C1 segment of cervical spinal cord (tissue), 14 donors: Measurements from ENCODE around the gene BTBD17.
"Not testable (repeated sequence)": the region's sequence is repeated elsewhere in the genome, so short reads cannot be mapped to it uniquely, and the experiment has no call there.

Experiments used
- DNase-seq, 14 donors: peaks; one replicate each; lab custom pipeline; 2025; lab: John Stamatoyannopoulos, UW

Gene BTBD17

GRCh38 chr17:74361230-74362068 is at the start of gene BTBD17:
BTBD17 (minus strand) TSS chr17:74361868; CDS start chr17:74361819, 49 bp downstream.
- peak in 13 of 14 donors; percentile 17 to 82 (median 51) for DNase-seq

- DNase-seq: no peak
Observed at GRCh38 chr17:74410001-74410443, 48.4 kb upstream of the BTBD17 start.

GRCh38 chr17:74408815-74409214 is 47.1 kb upstream of the BTBD17 start:
- DNase-seq: peak in 1 of 14 donors; percentile 82

GRCh38 chr17:74408262-74408661 is 46.6 kb upstream of the BTBD17 start:
- DNase-seq: no peak

- DNase-seq: no peak
Observed at GRCh38 chr17:74407384-74407783, 45.7 kb upstream of the BTBD17 start.

GRCh38 chr17:74405311-74405710 is 43.6 kb upstream of the BTBD17 start:
- not testable (repeated sequence) for DNase-seq

GRCh38 chr17:74404789-74405188 is 43.1 kb upstream of the BTBD17 start:
- no peak for DNase-seq

GRCh38 chr17:74404218-74404617 is 42.5 kb upstream of the BTBD17 start:
- no peak for DNase-seq

GRCh38 chr17:74403512-74404137 is 42.0 kb upstream of the BTBD17 start:
- DNase-seq: peak in 1 of 14 donors; percentile 81

GRCh38 chr17:74402048-74402447 is 40.4 kb upstream of the BTBD17 start:
- no peak for DNase-seq

GRCh38 chr17:74396567-74396966 is 34.9 kb upstream of the BTBD17 start:
- DNase-seq: no peak

GRCh38 chr17:74394977-74395376 is 33.3 kb upstream of the BTBD17 start:
- peak in 1 of 14 donors; percentile 95 for DNase-seq

GRCh38 chr17:74394275-74394950 is 32.7 kb upstream of the BTBD17 start:
- no peak for DNase-seq

- peak in 4 of 14 donors; percentile 12 to 89 (median 42) for DNase-seq
Observed at GRCh38 chr17:74393346-74393942, 31.8 kb upstream of the BTBD17 start.

- DNase-seq: peak in 1 of 14 donors; percentile 75
Observed at GRCh38 chr17:74392848-74393247, 31.2 kb upstream of the BTBD17 start.

- DNase-seq: peak in 1 of 14 donors; percentile 62
Observed at GRCh38 chr17:74391771-74392170, 30.1 kb upstream of the BTBD17 start.

GRCh38 chr17:74390680-74391653 is 29.3 kb upstream of the BTBD17 start:
- DNase-seq: peak in 1 of 14 donors; percentile 41

- DNase-seq: no peak
Observed at GRCh38 chr17:74389937-74390679, 28.4 kb upstream of the BTBD17 start.

- DNase-seq: peak in 1 of 14 donors; percentile 76
Observed at GRCh38 chr17:74389084-74389753, 27.6 kb upstream of the BTBD17 start.
